NCI-H1930 (cell line): ENCODE data around the gene POTEB3.
"Not testable (repeated sequence)": the region's sequence is repeated elsewhere in the genome, so short reads cannot be mapped to it uniquely, and the experiment has no call there.

ENCODE experiments used
- DNase-seq, 2 experiments: peaks; one replicate each; lab custom pipeline; 2025; lab: John Stamatoyannopoulos, UW

Gene POTEB3

DNA sequence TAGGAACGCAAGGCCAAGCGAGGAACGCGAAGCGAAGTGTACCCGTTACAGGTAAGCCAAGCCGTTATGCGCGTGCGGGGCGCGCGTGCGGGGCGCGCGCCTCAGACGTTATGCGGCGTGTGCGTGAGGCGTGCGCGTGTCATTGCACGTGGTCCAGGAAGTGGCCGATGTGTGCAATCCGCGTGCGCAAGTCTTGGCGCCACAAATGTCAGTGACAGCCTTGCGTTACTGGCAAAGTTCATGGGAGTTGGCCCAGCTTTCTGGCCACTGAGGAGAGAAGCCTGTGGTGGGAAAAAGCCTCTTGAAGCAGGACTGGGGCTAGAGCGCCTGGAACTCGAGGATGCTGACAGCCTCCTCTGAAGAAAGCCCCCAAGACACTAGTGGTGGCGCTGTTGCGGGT is at the start of gene POTEB3:
Gene POTEB3, minus strand, starts transcription at position 101 of the 400 bp plus-strand sequence. CDS start 488 bp downstream, outside the sequence.
- not testable (repeated sequence) for DNase-seq

GRCh38 chr15:21453683-21454082 is 13.4 kb upstream of the POTEB3 start:
- DNase-seq, result not testable (repeated sequence)

DNA sequence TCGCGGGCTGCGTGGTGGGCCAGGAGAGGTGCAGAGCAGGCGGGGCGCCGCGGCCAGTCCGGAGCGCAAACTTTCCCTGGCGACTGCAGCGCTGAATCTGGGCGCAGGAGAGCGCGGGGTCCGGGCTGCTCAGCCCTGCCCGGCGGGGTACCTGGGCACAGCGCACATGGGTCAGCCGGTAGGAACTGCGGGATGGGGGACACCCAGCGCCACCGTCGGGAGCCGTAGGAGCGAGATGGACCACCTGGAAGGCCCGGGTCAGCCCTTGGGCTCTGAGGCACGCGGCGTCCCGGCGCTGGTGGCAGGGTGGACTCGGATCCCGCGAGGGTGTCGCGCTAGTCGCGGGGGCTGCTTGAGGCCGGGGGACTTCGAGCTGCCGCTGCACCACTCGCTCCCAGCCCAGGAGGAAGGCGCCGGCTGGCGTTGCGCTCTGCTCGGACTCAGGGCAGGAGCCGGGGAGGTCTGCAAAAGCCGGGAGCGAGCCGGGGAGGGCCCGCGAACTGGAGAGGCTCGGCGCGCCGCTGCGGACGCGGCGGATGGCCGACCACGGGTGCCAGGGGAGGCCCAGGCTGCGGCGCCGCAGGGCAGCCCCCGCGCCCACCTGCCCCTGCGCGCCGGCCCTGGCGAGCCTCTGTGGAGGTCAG is 11.7 kb upstream of the POTEB3 start:
- not testable (repeated sequence) for DNase-seq

DNA sequence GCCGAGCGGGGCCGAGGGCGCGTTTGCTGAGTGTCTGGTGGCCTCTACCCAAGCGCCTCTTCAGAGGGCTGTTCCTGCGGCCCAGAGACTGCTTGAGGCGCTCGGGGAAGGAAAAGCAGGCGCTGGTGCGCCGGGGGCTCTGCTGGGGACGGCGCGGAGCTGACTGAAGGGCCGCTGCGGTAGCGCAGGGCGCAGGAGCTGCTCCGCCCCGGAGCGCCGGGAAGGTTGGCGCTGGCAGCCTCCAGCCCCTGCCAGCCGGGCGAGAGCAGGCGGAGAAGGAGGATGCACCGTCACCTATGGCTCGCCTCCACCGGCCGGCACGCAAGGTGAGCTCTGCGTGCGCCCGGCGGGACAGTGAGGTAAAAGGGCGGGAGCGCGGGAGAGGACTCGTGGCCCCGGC is 11.2 kb upstream of the POTEB3 start:
- not testable (repeated sequence) for DNase-seq

GRCh38 chr15:21407366-21407765 is 32.9 kb downstream of the POTEB3 start:
- DNase-seq, result not testable (repeated sequence)

GRCh38 chr15:21401531-21401930 is 38.8 kb downstream of the POTEB3 start:
- not testable (repeated sequence) for DNase-seq

DNA sequence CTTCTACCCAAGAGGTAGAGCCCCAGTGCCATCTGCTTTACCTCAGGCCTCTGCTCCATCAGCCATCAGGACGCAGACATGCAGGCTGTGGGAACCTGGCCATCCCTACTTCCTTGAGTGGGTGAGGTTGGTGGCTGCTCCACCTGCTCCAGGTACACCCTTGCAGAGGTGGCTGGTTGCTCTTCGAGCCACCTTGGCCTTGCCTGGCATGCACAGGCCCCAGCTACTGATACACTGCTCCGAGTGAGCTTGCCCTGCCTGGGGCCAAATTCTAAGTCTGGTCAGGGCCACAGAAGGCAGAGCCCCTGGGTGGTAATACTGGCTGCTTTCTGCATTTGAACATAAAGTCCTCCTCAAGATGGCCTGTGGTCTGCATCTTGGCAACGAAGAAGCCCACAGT is 41.2 kb downstream of the POTEB3 start:
- not testable (repeated sequence) for DNase-seq

DNA sequence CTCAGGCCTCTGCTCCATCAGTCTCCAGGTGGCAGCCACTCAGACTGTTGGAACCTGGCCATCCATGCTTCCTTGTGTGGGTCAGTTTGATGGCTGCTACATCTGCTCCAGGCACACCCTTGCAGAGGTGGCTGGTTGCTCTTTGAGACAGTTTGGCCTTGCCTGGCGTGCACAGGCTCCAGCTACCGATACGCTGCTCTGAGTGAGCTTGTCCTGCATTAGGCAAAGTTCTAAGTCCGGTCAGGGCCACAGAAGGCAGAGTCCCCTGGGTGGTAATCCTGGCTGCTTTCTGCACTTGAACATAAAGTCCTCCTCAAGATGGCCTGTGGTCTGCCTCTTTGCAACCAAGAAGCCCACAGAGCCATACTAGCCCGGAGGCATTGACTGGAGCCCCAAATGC is 41.8 kb downstream of the POTEB3 start:
- DNase-seq, result not testable (repeated sequence)

- not testable (repeated sequence) for DNase-seq
Observed at GRCh38 chr15:21397656-21398055, 42.6 kb downstream of the POTEB3 start.

- DNase-seq, result not testable (repeated sequence)
Observed at GRCh38 chr15:21397186-21397585, 43.1 kb downstream of the POTEB3 start.

DNA sequence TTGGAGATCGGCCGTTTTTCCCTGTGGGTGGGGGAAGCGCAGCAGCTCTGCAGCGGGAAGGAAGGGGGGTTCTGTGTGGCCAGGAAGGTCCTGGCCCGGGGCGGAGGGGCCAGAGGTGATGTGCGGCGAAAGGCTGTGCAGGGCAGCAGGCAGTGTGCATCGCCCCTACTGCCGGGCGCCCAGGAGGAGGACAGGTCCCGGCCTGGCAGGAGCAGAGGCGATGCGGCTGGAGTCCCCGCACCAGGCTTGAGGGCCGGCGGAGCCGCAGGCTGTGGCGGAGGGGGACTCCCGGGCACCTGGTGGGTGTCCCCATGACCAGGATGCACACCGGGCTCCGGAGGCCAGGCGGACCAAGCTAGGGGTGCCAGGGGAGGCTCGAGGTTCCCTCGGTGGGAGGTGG is 54.3 kb downstream of the POTEB3 start:
- not testable (repeated sequence) for DNase-seq

- DNase-seq, result not testable (repeated sequence)
Observed at GRCh38 chr15:21383866-21384485, 56.3 kb downstream of the POTEB3 start.

DNA sequence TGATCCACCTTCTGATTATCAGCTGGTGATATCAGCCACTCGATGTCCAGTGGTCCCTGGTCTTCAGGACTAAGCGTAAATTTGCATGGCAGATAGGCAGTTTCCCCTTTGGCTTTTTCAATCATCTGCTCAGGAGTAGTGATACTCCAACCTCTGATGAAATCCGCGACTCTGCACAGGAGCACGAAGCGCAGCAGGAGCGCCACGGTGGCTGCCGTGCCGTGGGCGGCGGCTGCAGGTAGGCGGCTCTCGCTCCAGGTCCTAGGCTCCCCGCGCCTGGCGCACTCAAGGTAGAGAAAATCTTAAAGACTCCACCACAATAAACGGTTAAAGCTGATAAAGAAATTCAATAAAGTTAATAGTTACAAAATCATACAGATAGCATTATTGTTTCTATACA is 66.6 kb downstream of the POTEB3 start:
- not testable (repeated sequence) for DNase-seq

- DNase-seq, result not testable (repeated sequence)
Observed at GRCh38 chr15:21369177-21369576, 71.1 kb downstream of the POTEB3 start.

DNA sequence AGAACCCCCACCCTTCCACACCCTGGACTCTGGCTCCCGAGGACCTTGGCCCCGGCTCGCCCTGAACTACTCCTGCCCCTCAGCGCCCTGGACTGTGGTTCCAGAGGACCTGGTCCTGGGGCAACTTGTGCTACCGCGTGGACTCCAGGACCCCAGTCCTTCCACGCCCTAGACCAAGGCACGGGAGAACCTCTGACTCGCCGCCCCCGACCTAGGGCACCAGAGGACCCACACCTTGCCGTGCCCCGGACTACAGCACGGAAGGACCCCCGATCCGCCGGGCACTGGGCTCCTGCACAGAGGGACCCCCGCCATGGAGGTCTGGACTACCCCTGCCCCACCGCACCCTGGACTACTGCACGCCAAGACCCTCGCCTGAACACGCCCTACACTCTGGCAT is 71.7 kb downstream of the POTEB3 start:
- DNase-seq, result not testable (repeated sequence)
